ENCODE measurements around the gene FBXW10B.
"Not testable (repeated sequence)": the region's sequence is repeated elsewhere in the genome, so short reads cannot be mapped to it uniquely, and the experiment has no call there.

The FBXW10B gene

DNA sequence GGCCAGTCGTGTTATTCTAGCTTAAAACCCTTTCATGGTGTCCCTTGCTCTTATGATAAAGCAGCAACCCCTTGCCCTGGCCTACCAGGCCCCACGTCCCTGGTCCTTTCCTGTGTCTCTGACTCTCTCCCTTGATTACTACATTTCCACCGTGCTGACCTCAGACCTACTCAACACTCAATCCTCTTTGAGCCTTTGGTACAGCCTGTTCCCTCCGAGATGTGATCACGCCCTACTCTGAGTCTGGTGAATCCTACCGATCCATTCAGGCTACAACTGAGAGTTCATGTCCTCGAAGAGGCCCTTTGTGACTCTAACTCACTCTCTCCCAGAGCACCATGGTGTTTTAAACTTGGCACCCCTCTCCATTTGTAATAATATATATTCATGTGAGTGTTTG lies 10.5 kb upstream of the FBXW10B start:
- not testable (repeated sequence) for H3K4me3 ChIP-seq (ENCODE audit: low read depth, low read length); DNase-seq; H3K27ac ChIP-seq; H3K27me3 ChIP-seq (ENCODE audit: insufficient read depth, low read depth, severe bottlenecking); H3K9me3 ChIP-seq (ENCODE audit: severe bottlenecking); H3K36me3 ChIP-seq

DNA sequence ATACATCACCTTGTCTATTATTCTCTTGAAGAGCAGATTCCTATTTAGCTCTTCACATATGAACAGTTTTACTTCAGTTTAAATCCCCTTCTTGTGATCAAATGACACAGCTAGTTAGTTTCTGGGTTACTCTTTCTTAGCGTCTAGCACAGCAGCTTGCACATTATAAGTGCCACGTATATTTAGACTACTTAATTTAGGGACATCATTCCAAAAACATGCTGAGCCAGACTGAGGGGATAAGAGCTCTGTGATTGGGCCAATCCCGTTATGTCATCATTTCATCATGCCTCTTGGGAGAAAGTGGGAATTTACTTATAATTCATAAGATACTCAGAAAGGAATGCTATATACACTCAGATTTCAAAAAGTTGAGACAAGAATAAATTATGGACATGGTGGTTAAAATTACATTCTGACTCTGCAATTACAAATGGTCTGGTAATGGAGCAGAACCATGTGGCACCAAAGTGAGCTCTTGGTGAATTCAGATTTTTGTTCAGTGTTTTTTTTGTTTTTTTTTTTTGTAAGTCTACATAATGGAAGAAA lies 4.2 kb upstream of the FBXW10B start:
- not testable (repeated sequence) for H3K36me3 ChIP-seq; DNase-seq; H3K27ac ChIP-seq; H3K9me3 ChIP-seq (ENCODE audit: severe bottlenecking); H3K27me3 ChIP-seq (ENCODE audit: insufficient read depth, low read depth, severe bottlenecking); H3K4me3 ChIP-seq (ENCODE audit: low read depth, low read length)

DNA sequence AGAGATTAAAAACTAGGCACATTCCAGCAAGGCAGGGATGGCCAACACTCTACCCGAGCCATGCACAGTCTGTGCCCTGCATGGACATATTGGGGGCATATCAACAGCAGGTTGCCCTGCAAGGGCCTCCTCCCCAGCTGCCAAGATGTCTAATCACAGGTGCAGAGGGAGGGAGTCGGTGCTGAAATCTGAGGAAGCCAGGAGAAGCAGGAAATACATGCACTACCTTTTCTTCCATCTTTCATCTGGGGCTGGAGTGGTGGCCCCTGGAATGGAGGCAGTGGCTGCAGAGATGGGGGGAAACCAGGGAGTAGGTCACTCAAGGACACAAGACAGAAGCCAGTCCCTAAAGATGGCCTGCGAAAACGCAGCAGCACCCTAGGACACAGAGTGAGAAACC lies 3.8 kb upstream of the FBXW10B start:
- H3K27me3 ChIP-seq (ENCODE audit: insufficient read depth, low read depth, severe bottlenecking); H3K27ac ChIP-seq; H3K9me3 ChIP-seq (ENCODE audit: severe bottlenecking); DNase-seq; H3K36me3 ChIP-seq; H3K4me3 ChIP-seq (ENCODE audit: low read depth, low read length): not testable (repeated sequence)

DNA sequence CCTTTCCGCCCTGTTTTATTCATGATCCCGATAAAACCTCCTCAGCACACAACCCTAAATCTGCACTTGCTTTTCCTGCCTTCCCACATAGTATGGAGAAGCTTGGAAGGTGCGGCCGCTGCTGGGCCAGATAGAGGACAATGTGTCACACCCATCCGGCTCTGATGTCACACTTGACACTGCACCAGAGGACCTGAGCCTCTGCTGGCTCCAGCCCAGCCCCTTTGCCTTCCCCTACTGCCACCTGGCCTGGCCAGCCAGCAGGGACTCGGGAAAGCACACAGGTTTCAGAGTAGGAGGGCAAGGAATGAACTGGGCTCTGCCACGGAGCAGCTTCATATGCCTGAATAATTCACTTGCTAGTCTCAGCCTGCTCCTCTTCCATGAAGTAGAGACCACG lies 2.6 kb upstream of the FBXW10B start:
- H3K9me3 ChIP-seq (ENCODE audit: severe bottlenecking); H3K4me3 ChIP-seq (ENCODE audit: low read depth, low read length): not testable (repeated sequence)

DNA sequence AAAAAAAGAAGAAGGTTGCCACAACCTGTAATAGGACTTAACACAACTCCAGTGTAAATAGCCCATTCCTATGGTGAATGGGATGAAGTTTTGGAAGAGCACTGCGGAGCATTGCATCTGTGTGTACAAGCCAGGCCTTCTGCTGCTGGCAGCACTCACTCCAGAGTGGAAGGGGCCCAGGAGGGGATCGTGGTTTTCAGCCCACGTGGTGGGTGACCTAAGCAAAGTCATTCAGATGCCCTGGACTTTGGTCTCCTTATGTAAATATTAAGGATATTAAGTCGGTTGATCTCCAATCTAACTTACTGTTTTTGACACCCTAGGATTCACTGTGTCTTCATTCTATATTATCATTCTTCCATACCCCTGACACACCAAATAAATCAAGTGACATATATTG lies 2.7 kb downstream of the FBXW10B start:
- DNase-seq; H3K27me3 ChIP-seq (ENCODE audit: insufficient read depth, low read depth, severe bottlenecking); H3K27ac ChIP-seq; H3K36me3 ChIP-seq; H3K9me3 ChIP-seq (ENCODE audit: severe bottlenecking); H3K4me3 ChIP-seq (ENCODE audit: low read depth, low read length): not testable (repeated sequence)

More for the DNA sequence above, 2.6 kb upstream of the FBXW10B start:
- H3K27ac ChIP-seq; DNase-seq; H3K36me3 ChIP-seq; H3K27me3 ChIP-seq (ENCODE audit: insufficient read depth, low read depth, severe bottlenecking): not testable (repeated sequence)

DNA sequence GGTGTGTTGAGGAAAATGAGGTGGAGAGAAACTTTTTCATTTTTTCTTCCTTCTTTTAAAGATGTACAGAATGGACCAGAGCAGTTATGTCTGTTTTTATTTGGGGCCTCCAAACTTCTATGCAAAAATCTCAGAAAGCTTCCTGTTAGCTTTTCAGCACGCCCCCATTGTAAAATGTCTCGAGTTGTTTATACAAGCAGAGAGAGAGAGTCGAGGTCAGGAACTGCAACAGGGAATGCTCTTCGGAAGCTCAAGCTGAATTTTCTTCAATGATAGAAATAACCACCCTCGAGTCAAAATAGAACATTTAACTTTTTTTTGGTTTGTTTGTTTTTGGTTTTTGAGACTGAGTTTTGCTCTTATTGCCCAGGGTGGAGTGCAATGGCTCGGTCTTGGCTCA lies 3.7 kb downstream of the FBXW10B start:
- H3K27me3 ChIP-seq (ENCODE audit: insufficient read depth, low read depth, severe bottlenecking); H3K4me3 ChIP-seq (ENCODE audit: low read depth, low read length); DNase-seq; H3K36me3 ChIP-seq; H3K27ac ChIP-seq; H3K9me3 ChIP-seq (ENCODE audit: severe bottlenecking): not testable (repeated sequence)

DNA sequence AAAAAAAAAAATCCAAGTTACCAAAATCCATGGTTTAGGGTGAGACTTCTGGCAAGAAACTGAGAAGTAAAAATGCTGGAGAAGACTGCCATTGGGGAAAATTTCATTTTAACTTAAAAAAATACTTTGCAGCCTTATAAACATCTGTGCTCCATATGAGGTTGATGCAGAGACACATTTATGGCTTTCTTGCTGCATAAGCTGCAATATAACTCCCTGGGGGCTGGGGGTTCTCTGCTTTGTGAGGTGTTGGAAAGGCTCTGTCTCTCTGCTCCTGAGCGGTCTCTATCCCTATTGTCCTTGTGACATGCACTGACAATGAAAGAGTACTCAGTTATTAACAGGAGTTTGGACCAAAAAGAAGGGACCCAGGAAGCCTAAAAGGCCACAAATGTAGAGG lies 6.4 kb downstream of the FBXW10B start:
- not testable (repeated sequence) for H3K36me3 ChIP-seq; H3K4me3 ChIP-seq (ENCODE audit: low read depth, low read length); H3K9me3 ChIP-seq (ENCODE audit: severe bottlenecking); DNase-seq; H3K27ac ChIP-seq; H3K27me3 ChIP-seq (ENCODE audit: insufficient read depth, low read depth, severe bottlenecking)

DNA sequence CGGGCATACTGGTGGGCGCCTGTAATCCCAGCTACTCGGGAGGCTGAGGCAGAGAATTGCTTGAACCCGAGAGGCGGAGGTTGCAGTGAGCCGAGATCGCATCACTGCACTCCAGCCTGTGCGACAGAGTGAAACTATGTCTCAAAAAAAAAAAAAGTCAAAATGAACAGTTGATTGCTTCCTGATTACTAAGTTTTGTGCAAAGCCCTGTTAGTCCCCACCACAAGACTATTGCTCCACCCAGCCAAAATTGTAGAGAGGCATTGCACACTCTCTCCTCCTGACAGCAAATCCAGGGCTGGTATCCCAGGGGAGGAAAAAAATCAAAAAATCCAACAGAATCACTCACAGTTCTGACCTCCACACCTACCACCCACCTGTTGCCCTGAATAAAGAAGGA lies 26.5 kb downstream of the FBXW10B start:
- DNase-seq; H3K9me3 ChIP-seq (ENCODE audit: severe bottlenecking); H3K4me3 ChIP-seq (ENCODE audit: low read depth, low read length); H3K36me3 ChIP-seq; H3K27me3 ChIP-seq (ENCODE audit: insufficient read depth, low read depth, severe bottlenecking); H3K27ac ChIP-seq: not testable (repeated sequence)

DNA sequence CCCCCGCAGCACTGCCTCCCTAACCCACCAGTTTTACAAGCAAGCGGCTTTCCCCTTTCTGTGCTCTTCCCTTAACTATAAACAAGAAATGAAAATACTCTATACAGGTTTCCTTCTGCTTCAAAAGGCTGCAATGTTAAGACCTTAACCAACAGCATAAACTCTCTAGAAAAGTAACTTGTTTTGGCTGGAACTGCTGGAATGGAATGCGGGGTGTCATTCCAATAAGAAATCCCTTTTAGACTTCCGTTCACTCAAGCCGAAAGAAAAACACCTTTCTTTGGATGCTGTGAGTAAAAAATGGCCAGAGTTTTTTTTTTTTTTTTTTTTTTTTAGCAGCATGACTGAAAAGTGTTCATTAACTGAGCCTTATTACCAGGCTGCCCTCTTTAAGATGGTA lies 27.5 kb downstream of the FBXW10B start:
- H3K27me3 ChIP-seq (ENCODE audit: insufficient read depth, low read depth, severe bottlenecking); H3K4me3 ChIP-seq (ENCODE audit: low read depth, low read length); DNase-seq; H3K27ac ChIP-seq; H3K36me3 ChIP-seq; H3K9me3 ChIP-seq (ENCODE audit: severe bottlenecking): not testable (repeated sequence)

DNA sequence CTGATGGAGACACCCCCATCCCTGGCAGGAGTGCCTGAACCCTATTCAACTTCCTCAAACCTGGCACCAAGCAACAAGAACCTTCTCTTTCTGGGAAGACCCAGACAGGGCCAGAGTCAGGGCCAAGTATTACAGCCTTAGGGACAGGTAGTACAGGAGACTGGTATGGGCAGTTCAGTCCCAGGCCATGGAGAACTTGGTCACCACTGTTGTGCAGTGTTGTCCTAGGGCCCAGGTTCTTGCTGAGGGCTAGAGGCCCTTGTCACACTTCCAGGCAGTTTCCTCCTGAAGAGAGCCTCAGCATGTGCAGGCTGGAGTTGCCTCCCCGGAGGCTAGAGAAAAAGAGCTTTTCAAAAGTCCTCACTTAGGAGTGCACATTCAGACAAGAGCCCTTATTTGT lies 28.7 kb downstream of the FBXW10B start:
- H3K36me3 ChIP-seq; H3K27me3 ChIP-seq (ENCODE audit: insufficient read depth, low read depth, severe bottlenecking); H3K27ac ChIP-seq; DNase-seq; H3K9me3 ChIP-seq (ENCODE audit: severe bottlenecking); H3K4me3 ChIP-seq (ENCODE audit: low read depth, low read length): not testable (repeated sequence)

DNA sequence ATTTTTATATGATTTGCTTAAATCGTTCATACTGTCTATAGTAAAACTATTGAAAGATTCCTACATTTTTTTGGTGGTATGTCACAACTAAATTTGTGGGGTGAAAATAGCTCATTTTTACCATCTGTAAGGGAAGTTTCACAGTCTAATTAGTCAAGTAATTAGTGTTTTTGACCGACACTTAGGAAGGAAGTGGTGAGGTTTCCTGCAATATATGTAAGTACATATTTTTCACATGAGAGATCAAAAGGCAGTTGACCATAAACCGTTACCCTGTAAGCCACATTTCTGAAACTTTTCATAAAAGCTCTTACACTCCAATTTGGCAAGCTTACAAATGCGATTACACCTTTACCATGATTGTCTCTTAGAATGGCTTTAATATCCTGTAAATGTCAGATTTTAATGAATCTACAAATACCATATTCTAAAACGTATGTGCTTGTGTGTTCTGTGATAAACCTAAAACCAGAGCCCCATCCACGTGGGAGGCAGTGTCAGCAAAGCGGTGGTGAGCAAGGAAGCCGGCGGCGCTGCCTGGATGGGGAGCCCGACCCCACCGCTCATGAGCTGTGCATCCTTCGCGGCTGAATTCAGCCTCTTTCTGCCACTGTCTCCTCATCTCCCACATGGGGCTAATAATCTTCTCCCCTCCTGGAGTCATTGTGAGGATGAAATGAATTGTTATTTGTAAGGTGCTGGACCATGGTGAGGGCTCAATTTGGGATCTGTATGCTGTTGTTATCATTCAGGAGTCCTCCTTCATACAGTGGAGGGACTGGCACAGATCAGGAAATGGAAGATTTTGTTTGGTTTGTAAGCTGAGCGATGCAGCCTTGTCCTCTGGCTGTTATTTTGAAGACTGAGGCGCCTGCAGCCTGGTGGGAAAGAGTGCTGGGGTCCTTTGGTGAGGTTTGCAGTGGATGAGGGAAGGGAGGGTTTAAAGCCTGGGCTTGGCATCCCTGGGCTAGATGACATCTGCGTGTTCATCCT lies 29.7 kb downstream of the FBXW10B start:
- H3K36me3 ChIP-seq; DNase-seq; H3K27ac ChIP-seq; H3K4me3 ChIP-seq (ENCODE audit: low read depth, low read length); H3K27me3 ChIP-seq (ENCODE audit: insufficient read depth, low read depth, severe bottlenecking); H3K9me3 ChIP-seq (ENCODE audit: severe bottlenecking): not testable (repeated sequence)

DNA sequence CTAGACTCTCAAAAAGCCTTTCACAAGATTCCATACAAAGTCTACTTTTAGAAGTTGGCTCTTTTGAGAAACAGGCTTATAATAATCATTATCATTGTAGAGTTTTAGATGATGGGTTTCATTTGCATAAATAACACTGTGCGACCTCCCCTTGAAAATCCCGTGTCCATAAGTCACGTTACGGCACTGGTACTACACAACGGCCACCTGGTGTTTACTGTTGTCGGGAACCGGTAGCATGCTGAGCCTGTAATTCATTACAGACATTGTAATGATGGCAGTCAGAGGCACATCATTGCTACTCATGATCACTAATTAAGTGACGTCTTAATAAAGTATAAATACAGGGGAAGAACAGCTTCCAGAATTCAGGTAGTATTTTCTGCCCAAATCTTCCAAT lies 31.5 kb downstream of the FBXW10B start:
- H3K27me3 ChIP-seq (ENCODE audit: insufficient read depth, low read depth, severe bottlenecking); H3K36me3 ChIP-seq; H3K9me3 ChIP-seq (ENCODE audit: severe bottlenecking); H3K4me3 ChIP-seq (ENCODE audit: low read depth, low read length); DNase-seq; H3K27ac ChIP-seq: not testable (repeated sequence)

DNA sequence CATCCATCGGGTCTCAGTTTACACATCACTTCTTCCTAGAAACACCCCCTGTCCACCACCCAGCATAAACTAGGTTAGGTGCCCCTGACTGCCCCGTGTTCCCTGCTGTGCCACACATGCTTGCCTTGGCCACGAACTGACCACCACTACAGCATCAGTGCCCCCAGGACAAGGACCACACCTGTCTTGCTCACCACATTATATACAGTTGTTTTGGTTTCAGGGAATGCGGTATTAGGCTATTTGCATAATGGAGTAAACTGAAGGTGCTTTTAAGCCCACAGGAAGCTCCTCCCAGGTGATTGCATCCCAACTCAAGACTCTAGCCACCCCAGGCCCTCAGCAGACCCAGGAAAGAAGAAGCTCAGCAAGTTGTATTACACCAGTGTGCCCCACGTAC lies 36.2 kb downstream of the FBXW10B start:
- DNase-seq; H3K36me3 ChIP-seq; H3K27ac ChIP-seq; H3K4me3 ChIP-seq (ENCODE audit: low read depth, low read length); H3K27me3 ChIP-seq (ENCODE audit: insufficient read depth, low read depth, severe bottlenecking); H3K9me3 ChIP-seq (ENCODE audit: severe bottlenecking): not testable (repeated sequence)

DNA sequence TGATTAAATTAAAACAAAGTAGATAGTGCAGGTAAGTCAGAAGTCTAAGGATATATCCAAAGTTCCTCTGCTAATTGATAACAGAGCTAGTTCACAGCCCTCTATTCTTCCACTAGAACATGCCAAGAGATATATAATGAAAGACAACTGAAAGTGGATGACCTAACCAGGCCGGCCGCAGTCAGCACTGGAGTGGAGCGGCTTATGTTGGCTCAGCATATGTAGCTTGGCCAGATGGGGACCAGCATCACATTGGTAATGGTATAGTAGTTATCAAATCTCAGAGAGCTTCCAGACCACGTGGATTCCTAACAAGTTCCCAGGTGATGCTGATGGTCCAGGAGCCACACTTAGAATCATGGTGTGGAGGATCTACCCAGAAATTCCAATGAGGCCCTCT lies 38.0 kb downstream of the FBXW10B start:
- not testable (repeated sequence) for DNase-seq; H3K36me3 ChIP-seq; H3K9me3 ChIP-seq (ENCODE audit: severe bottlenecking); H3K27ac ChIP-seq; H3K27me3 ChIP-seq (ENCODE audit: insufficient read depth, low read depth, severe bottlenecking); H3K4me3 ChIP-seq (ENCODE audit: low read depth, low read length)

DNA sequence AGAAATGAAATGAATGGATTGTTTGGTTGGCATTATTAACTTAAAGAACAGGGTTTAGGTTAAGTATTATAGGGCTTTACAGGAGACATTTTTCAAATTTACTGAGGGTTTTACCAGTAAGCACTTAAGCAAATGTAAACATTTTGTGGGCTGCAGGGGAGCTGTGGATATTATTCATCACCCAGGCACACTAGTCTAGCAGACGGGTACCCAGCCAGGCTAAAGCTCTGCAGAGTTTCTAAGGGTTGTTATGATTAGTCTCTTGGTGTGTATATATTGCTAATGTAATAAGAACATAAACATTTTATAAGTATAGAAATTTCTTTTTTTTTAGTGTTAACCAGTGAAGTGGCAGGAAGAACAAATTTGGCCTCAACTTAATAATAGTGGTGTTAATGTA lies 42.7 kb downstream of the FBXW10B start:
- H3K4me3 ChIP-seq (ENCODE audit: low read depth, low read length); H3K9me3 ChIP-seq (ENCODE audit: severe bottlenecking); H3K27me3 ChIP-seq (ENCODE audit: insufficient read depth, low read depth, severe bottlenecking); DNase-seq; H3K36me3 ChIP-seq; H3K27ac ChIP-seq: not testable (repeated sequence)
